Activated naive CD8-positive, alpha-beta T cell treated with anti-CD3 and anti-CD28 coated beads, Interleukin-2, amount 50 U/mL, for 16 hours (primary cell): ENCODE data around the gene SPACA5B.
"Not testable (repeated sequence)": the region's sequence is repeated elsewhere in the genome, so short reads cannot be mapped to it uniquely, and the experiment has no call there.

Experiments used
- DNase-seq: peaks from one replicate; pipeline ENCODE4 v3.0.0-alpha.2; 2020; ENCODE audit warnings: low read depth, low spot score

SPACA5B gene

GRCh38 chrX:48130326-48130725 lies at the start of gene SPACA5B:
TSS of gene SPACA5B (plus strand) at chrX:48130626. CDS start at chrX:48130688, 62 bp downstream.
- DNase-seq, result not testable (repeated sequence)

- peak; percentile 1 for DNase-seq
These were observed 47.2 kb upstream of the SPACA5B start for GRCh38 chrX:48083212-48083611.

GRCh38 chrX:48083706-48084105 lies 46.7 kb upstream of the SPACA5B start:
- no peak for DNase-seq

- no peak for DNase-seq
These were observed 44.3 kb upstream of the SPACA5B start for GRCh38 chrX:48086082-48086481.

GRCh38 chrX:48090123-48090522 lies 40.3 kb upstream of the SPACA5B start:
- DNase-seq, result no peak

GRCh38 chrX:48092558-48092957 lies 37.9 kb upstream of the SPACA5B start:
- not testable (repeated sequence) for DNase-seq

- no peak for DNase-seq
These were observed 29.0 kb upstream of the SPACA5B start for GRCh38 chrX:48101443-48101842.

GRCh38 chrX:48102874-48103374 lies 27.5 kb upstream of the SPACA5B start:
- no peak for DNase-seq

GRCh38 chrX:48107717-48108116 lies 22.7 kb upstream of the SPACA5B start:
- DNase-seq, result no peak

GRCh38 chrX:48125286-48125685 lies 5.1 kb upstream of the SPACA5B start:
- DNase-seq, result not testable (repeated sequence)

GRCh38 chrX:48132308-48132844 lies 1.9 kb downstream of the SPACA5B start:
- DNase-seq, result not testable (repeated sequence)

- DNase-seq, result not testable (repeated sequence)
These were observed 8.7 kb downstream of the SPACA5B start for GRCh38 chrX:48139076-48139475.

- DNase-seq, result not testable (repeated sequence)
These were observed 11.5 kb downstream of the SPACA5B start for GRCh38 chrX:48141810-48142508.

GRCh38 chrX:48142697-48143096 lies 12.3 kb downstream of the SPACA5B start:
- DNase-seq, result not testable (repeated sequence)

GRCh38 chrX:48153769-48154168 lies 23.3 kb downstream of the SPACA5B start:
- DNase-seq, result no peak

GRCh38 chrX:48154796-48155195 lies 24.4 kb downstream of the SPACA5B start:
- no peak for DNase-seq

GRCh38 chrX:48156014-48156413 lies 25.6 kb downstream of the SPACA5B start:
- no peak for DNase-seq

GRCh38 chrX:48165241-48165640 lies 34.8 kb downstream of the SPACA5B start:
- no peak for DNase-seq

GRCh38 chrX:48166322-48166721 lies 35.9 kb downstream of the SPACA5B start:
- DNase-seq, result not testable (repeated sequence)

GRCh38 chrX:48179691-48180090 lies 49.3 kb downstream of the SPACA5B start:
- DNase-seq, result no peak

- DNase-seq, result no peak
These were observed 50.4 kb downstream of the SPACA5B start for GRCh38 chrX:48180811-48181210.

- not testable (repeated sequence) for DNase-seq
These were observed 51.5 kb downstream of the SPACA5B start for GRCh38 chrX:48181882-48182281.
